Measurements from ENCODE around the gene CXXC5.

CXXC5 gene

GRCh38 chr5:139667001-139667729 is 19.0 kb downstream of the CXXC5 start:
- DNase-seq, result no peak

GRCh38 chr5:139667730-139668063 is 19.5 kb downstream of the CXXC5 start:
- no peak for DNase-seq

- DNase-seq, result peak in 1 of 2 experiments; percentile 73
Observed at GRCh38 chr5:139668064-139668880, 20.1 kb downstream of the CXXC5 start.

DNA sequence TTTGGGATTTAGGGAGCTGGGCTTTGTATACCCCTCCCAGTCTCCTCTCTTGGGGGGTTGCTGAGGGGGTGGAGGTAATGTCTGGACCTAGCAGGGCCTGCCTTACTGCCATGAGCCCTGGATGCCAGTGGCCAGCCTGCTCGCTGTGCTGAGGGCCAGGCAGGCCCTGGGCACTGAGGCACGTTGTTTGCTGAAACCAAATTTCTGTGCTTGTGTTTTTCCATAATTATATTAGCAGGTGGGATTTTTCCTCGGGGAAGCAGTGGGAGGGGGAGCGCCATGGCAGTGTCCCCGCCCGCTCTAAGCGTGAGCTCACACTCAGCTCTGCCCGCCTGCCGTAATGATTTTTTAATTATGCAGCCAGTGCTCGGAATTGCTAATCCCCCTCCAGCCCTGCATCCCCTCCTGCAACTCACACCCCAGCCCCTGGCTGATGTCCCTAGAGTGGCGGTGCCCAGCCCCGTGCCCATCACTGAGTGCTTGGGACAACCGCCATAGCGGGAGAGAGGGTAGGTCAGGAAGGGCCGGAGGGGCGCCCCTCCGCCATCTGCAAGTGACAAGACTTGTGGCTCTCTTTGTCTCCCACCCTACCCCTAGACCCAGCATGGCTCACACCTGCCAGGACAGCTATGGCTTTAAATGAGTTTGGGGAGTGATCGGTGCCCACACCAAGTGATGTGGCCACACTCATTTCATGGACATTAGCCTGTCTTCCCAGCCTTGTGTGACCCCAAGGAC is 20.9 kb downstream of the CXXC5 start:
- peak; percentile 68 to 84 for DNase-seq

DNA sequence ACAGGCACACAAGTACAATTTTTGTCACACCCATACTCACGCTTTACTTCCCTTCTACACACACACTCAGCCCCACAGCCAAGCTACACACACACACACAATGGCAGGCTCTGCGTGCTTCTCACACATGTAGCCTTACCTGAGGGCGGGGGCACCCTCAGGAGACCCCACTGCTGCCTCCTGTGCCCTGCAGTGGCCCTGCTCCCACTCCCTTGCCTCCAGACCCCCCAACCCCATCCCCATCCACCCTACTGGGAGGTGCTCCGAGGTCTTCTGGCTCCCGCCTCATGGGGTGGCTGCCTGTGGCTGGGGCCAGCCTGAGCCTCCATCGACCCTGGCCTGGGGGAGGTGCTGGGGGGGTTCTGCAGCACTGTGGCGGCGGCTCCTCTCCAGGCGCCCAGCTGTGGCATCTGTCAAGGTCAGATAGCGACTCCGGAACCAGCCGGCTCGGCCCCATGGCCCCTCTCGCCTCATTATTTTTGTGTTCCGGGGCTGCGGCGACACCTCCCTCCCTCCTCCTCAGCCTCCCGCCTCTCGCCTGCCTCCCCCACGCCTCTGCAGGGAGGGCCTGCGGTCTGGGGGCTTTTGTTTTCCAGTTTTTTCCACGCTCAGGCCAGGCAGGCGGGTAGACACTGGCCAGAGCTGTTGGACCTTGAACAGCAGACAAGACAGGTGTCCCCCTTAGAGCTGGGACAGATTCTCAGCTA is 21.7 kb downstream of the CXXC5 start:
- peak in 1 of 2 experiments; percentile 78 for DNase-seq

GRCh38 chr5:139670369-139671095 is 22.4 kb downstream of the CXXC5 start:
- DNase-seq, result peak; percentile 80 to 87

GRCh38 chr5:139671096-139671841 is 23.1 kb downstream of the CXXC5 start:
- peak in 1 of 2 experiments; percentile 50 for DNase-seq

DNA sequence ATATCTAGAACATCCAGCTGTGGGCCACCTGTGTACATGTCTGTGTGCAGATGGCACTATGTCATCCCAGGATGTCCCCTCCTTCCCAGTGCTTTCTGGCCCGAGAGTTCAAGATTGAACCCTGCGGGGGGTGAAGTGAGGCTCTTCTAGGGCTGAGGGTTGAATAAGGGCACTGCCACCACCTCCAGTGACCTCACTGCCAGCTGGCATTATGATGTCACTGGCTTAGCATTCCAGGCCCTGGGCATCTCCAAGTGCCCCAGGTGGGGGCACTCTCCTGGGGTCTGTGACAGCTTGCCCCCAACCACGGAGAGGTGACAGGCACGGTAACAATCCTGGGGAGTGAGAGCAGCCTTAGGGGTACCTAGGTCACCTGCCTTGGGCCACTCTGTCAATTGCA is 27.1 kb downstream of the CXXC5 start:
- DNase-seq, result no peak

GRCh38 chr5:139675825-139676224 is 27.7 kb downstream of the CXXC5 start:
- DNase-seq, result no peak

- no peak for DNase-seq
Observed at GRCh38 chr5:139676406-139676805, 28.3 kb downstream of the CXXC5 start.

GRCh38 chr5:139676951-139677735 is 29.0 kb downstream of the CXXC5 start:
- peak; percentile 40 to 73 for DNase-seq

- peak in 1 of 2 experiments; percentile 51 for DNase-seq
Observed at GRCh38 chr5:139677736-139678613, 29.8 kb downstream of the CXXC5 start.

- no peak for DNase-seq
Observed at GRCh38 chr5:139678751-139679750, 30.9 kb downstream of the CXXC5 start.

- no peak for DNase-seq
Observed at GRCh38 chr5:139680368-139681111, 32.4 kb downstream of the CXXC5 start.

GRCh38 chr5:139681112-139681458 is 32.9 kb downstream of the CXXC5 start:
- DNase-seq, result no peak

GRCh38 chr5:139681466-139681865 is 33.3 kb downstream of the CXXC5 start:
- DNase-seq, result no peak
